HG03139 (cell line): Measurements from ENCODE around the gene NSG1.
"Not testable (repeated sequence)": the region's sequence is repeated elsewhere in the genome, so short reads cannot be mapped to it uniquely, and the experiment has no call there.

Experiments used
- ATAC-seq: cut with Tn5 transposase; IDR thresholded peaks from one replicate; pipeline ENCODE4 v1.9.1; 2021; ENCODE audit not compliant: unreplicated experiment

NSG1 gene

GRCh38 chr4:4465238-4465637 lies 78.3 kb downstream of the NSG1 start:
- ATAC-seq: not testable (repeated sequence)
